DND-41 (cell line): ENCODE measurements around the gene GCKR.

Experiments used
- ATAC-seq: fragments of 200-7000 bp; cut with Tn5 transposase; 3 replicates; pipeline ENCODE4 v1.9.1; 2021; ENCODE audit warnings: low read depth; ENCODE audit not compliant: insufficient read depth
- DNase-seq: peaks from one replicate; pipeline ENCODE4 v3.0.0-alpha.2; 2020
- H2AFZ ChIP-seq: 2 replicates; pipeline ENCODE4 v1.6.0; 2012; ENCODE audit warnings: low read depth, low read length
- H3K27ac ChIP-seq: 2 replicates; pipeline ENCODE4 v1.5.1; 2012; ENCODE audit warnings: low read length, inconsistent platforms
- H3K27me3 ChIP-seq: fragments of 200-600 bp; sonication (generic); 2 replicates; pipeline ENCODE4 v1.6.0; 2012; ENCODE audit warnings: low read length, mild to moderate bottlenecking, inconsistent platforms; ENCODE audit not compliant: insufficient read depth, poor library complexity
- H3K36me3 ChIP-seq: 2 replicates; pipeline ENCODE4 v1.5.1; 2012; ENCODE audit warnings: low read length, inconsistent platforms; ENCODE audit not compliant: insufficient read depth
- H3K4me1 ChIP-seq: 2 replicates; pipeline ENCODE4 v1.5.1; 2012; ENCODE audit warnings: mild to moderate bottlenecking, low read length; ENCODE audit not compliant: insufficient read depth
- H3K4me2 ChIP-seq: 2 replicates; pipeline ENCODE4 v1.6.0; 2012; ENCODE audit warnings: mild to moderate bottlenecking, moderate library complexity, low read length, inconsistent platforms; ENCODE audit not compliant: insufficient read depth
- H3K4me3 ChIP-seq, 2 experiments: fragments of 200-600 bp in 1 of 2; shearing (Covaris generic) in 1 of 2; 2 replicates each; pipeline ENCODE4 v1.5.1; 2012 to 2016; ENCODE audit warnings: inconsistent platforms in 2 of 2, low read length in 2 of 2, mild to moderate bottlenecking in 2 of 2, low read depth in 1 of 2, moderate library complexity in 1 of 2
- H3K79me2 ChIP-seq: 2 replicates; pipeline ENCODE4 v1.6.0; 2012; ENCODE audit warnings: low read length, inconsistent platforms; ENCODE audit not compliant: insufficient read depth
- H3K9ac ChIP-seq: 2 replicates; pipeline ENCODE4 v1.6.0; 2012; ENCODE audit warnings: low read depth, mild to moderate bottlenecking, inconsistent platforms, low read length, moderate library complexity
- H3K9me3 ChIP-seq: 2 replicates; pipeline ENCODE4 v1.5.1; 2012; ENCODE audit warnings: low read length, moderate library complexity, mild to moderate bottlenecking, inconsistent platforms; ENCODE audit not compliant: insufficient read depth, severe bottlenecking
- H4K20me1 ChIP-seq: 2 replicates; pipeline ENCODE4 v1.6.0; 2012; ENCODE audit warnings: low read length; ENCODE audit not compliant: insufficient read depth
- CTCF ChIP-seq: IDR thresholded peaks from 2 replicates; pipeline ENCODE4 v1.5.1; 2012; ENCODE audit warnings: borderline replicate concordance, low read length, moderate library complexity, mild to moderate bottlenecking; ENCODE audit not compliant: poor library complexity, severe bottlenecking; ENCODE audit errors: extremely low read depth
- EZH2 ChIP-seq: IDR thresholded peaks from 3 replicates; pipeline ENCODE4 v1.6.1; 2012; ENCODE audit warnings: borderline replicate concordance, low read depth, mild to moderate bottlenecking, moderate library complexity, low read length, inconsistent platforms; ENCODE audit not compliant: severe bottlenecking

The GCKR gene

GRCh38 chr2:27492557-27492956 lies 4.1 kb upstream of the GCKR start:
- H3K9me3 ChIP-seq = no peaks in the 10 kb centered on the region
- H2AFZ ChIP-seq = no peak overlapping the region
- H3K4me3 ChIP-seq = no peak overlapping the region
- peaks cover 8% of the 10 kb centered on the region for H3K27me3 ChIP-seq
- H3K4me1 ChIP-seq = no peaks in the 10 kb centered on the region
- no peaks in the 10 kb centered on the region for H4K20me1 ChIP-seq
- no peak overlapping the region for H3K9ac ChIP-seq
- no peaks in the 10 kb centered on the region for H3K79me2 ChIP-seq
- no peaks in the 10 kb centered on the region for H3K36me3 ChIP-seq
- H3K4me2 ChIP-seq = no peak overlapping the region
- TF ChIP-seq EZH2 = no peak
- ATAC-seq (no peak), DNase-seq (no peak)
- no peak overlapping the region for H3K27ac ChIP-seq

DNA sequence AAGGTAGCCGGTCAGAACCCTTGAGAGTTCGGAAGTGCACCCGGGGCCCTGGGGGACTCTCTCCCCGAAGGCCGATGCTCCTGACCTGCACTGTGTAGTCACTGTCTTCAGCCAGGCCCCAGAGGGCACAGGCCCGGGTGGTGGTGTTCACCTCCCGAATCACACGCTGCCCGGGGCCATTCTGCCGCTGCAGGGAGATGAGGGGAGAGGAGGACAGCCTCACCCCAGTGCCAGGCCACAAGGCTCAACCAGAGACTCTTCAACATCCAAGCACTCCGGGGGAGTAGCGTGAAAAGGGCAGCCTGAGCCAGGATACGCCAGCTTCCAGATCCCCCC lies 2.7 kb upstream of the GCKR start:
- H2AFZ ChIP-seq = no peak overlapping the region

GRCh38 chr2:27494284-27494943 lies 2.2 kb upstream of the GCKR start:
- no peak overlapping the region for H3K4me2 ChIP-seq
- no peak overlapping the region for H3K9ac ChIP-seq
- TF ChIP-seq CTCF = no peak
- no peak for TF ChIP-seq EZH2
- H2AFZ ChIP-seq = no peak overlapping the region
- H3K4me3 ChIP-seq = no peak overlapping the region
- no peaks in the 10 kb centered on the region for H4K20me1 ChIP-seq
- peaks cover 8% of the 10 kb centered on the region for H3K27me3 ChIP-seq
- no peaks in the 10 kb centered on the region for H3K9me3 ChIP-seq
- no peaks in the 10 kb centered on the region for H3K79me2 ChIP-seq
- no peak for DNase-seq
- H3K27ac ChIP-seq = no peak overlapping the region
- H3K36me3 ChIP-seq = no peaks in the 10 kb centered on the region
- no peak for ATAC-seq
- no peaks in the 10 kb centered on the region for H3K4me1 ChIP-seq

More for the DNA sequence above, 2.7 kb upstream of the GCKR start:
- Histone ChIP-seq H3K36me3 (no peaks in the 10 kb centered on the region), H3K9ac (no peak overlapping the region), H3K27ac (no peak overlapping the region), H3K79me2 (no peaks in the 10 kb centered on the region), H4K20me1 (no peaks in the 10 kb centered on the region), H3K27me3 (peaks cover 8% of the 10 kb centered on the region), H3K9me3 (no peaks in the 10 kb centered on the region), H3K4me1 (no peaks in the 10 kb centered on the region), H3K4me3 (no peak overlapping the region), H3K4me2 (no peak overlapping the region)
- DNase-seq (no peak), ATAC-seq (no peak)
- no peak for TF ChIP-seq EZH2
- no peak for TF ChIP-seq CTCF

DNA sequence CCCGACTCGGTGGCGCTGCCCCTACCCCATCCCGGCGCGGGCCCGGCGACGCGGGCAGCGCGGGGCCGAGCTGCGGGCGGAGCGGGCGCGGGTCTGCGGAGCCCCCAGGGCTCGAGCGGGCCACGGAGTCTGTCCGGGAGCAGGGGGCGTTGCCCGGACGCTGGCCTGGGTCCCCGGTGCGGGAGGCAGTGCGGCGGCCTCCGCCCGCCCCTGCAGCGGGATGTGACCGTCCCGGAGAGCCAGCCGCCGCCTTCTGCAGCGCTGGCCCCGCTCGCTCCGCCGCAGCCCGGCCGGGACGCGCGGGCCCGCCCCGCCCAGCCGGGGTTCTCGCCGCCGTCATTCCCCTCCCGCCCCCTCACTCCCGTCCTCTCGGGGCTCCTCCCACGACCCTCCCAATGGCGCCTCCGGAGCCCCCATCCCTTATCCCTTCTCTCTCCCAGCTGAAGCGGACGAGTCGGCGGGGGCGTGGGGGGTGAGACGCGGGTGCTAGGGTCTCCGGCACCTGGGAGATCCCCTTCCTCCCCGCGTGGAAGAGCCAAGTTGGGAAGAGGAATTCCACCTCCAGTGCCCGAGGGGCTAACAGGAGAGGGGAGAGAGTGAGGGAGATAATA lies 1.6 kb upstream of the GCKR start, which contains the start of gene FNDC4:
Gene FNDC4 (minus strand): TSS at position 257 of the 611 bp plus-strand sequence. CDS start 521 bp downstream, outside the sequence.
- H3K27ac ChIP-seq = no peak within 1 kb of the TSS
- no peak within 1 kb of the TSS for H2AFZ ChIP-seq
- no peak for ATAC-seq
- no peaks in the 10 kb centered on the region for H3K36me3 ChIP-seq
- peaks cover 8% of the 10 kb centered on the region for H3K27me3 ChIP-seq
- no peaks in the 10 kb centered on the region for H3K4me1 ChIP-seq
- no peaks in the 10 kb centered on the region for H3K79me2 ChIP-seq
- H3K9me3 ChIP-seq = no peaks in the 10 kb centered on the region
- DNase-seq = no peak
- H4K20me1 ChIP-seq = no peaks in the 10 kb centered on the region
- H3K9ac ChIP-seq = no peak within 1 kb of the TSS
- no peak within 1 kb of the TSS for H3K4me2 ChIP-seq
- H3K4me3 ChIP-seq = no peak within 1 kb of the TSS
- no peak for TF ChIP-seq EZH2
- no peak for TF ChIP-seq CTCF
